DMS 273 treated with DMSO at 0.1 percent for 48 hours (cell line): ENCODE results near the gene DNAI2.

Experiments
- DNase-seq: peaks from one replicate; lab custom pipeline; 2025; lab: John Stamatoyannopoulos, UW

DNAI2 gene

DNA sequence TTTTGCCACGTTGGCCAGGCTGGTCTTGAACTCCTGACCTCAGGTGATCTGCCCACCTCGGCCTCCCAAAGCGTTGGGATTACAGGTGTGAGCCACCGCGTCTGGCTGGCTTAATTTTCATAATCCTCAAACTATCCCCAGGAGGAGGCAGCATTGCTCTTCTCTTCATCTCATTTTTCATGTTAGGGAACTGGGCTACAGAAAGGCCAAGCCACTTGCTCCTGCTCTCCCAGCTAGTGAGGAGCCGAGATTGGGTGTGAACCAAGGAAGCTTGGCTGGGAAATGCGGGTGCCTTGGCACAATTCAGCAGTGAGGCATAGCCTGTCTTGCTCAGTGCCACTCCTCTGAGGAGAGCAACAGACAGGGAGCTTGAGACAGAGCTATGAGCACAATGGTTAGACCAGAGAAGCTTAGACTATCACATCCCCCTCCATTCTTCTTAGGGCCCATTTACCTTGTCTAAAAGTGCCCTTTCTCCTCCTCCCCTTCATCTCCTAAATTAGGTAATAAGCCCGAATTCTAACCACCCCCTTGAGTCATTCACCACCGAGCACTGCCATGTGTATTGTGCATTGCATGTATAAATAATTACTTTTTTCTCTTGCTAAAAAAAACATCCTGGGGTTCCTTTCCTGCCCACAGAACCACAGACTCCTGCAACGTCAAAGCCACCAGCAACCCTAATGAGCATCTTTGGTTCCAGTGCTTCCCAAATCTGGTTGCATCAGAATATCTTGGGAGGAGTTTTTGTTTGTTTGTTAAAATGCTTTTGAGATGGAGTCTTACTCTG, 32.0 kb downstream of the DNAI2 start:
- DNase-seq: no peak

GRCh38 chr17:74307984-74308773, 34.1 kb downstream of the DNAI2 start:
- DNase-seq: no peak

GRCh38 chr17:74309902-74310301, 35.9 kb downstream of the DNAI2 start:
- no peak for DNase-seq

- DNase-seq: no peak
These were observed 40.8 kb downstream of the DNAI2 start for GRCh38 chr17:74314877-74315276.

DNA sequence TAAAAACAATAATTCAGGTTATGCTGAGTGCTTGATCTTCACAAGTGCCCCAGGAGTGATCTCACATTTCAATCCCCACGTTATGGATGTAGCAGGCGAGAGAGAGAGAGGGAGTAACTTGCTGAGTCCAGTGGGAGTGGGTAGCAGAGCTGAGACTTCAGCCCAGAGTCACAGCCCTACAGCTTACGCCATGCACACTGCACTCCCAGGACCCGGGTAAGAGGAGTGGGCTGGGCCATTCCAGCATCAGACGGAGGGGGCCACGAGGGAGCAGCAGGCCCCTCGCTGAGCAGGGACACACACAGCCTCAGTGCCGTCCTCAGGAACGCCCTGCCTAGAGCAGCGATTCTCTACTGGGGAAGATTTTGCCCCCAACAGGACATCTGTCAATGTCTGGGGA, 42.2 kb downstream of the DNAI2 start:
- DNase-seq: no peak

- DNase-seq: no peak
These were observed 43.0 kb downstream of the DNAI2 start for GRCh38 chr17:74317071-74317470.

DNA sequence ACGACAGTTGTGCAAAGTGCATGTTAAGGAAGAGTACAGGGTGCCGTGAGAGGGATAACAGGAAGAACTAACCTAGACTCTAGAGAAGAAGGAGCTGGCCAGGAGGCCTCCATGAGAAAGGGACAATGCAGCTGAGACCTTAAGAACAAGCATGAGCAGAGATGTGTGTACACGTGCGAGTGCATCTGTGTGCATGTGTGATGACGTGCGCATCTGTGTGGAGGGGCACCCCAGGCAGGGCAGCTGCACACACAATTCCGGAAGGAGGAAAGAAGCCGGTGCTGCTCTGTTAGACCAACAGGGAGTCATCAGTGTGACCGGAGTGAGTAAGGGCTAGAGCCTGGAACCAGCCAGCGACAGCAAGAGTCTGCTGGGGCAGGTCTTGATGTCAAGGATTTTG, 44.4 kb downstream of the DNAI2 start:
- DNase-seq: no peak

DNA sequence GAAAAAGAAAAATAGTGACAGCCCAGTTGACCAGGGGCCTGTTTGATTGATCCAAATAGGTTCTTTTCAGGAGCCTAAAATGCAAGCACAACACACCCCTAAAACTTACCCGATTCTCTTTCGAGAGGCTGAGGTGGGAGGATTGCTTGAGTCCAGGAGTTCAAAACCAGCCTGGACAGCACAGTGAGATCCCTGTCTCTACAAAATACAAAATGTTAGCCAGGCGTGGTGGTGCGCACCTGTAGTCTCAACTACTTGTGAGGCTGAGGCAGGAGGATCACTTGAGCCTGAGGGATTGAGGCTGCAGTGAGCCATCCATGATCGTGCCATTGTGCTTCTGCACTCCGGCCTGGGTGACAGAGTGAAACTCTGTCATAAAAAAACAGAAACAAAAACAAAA, 50.5 kb downstream of the DNAI2 start:
- DNase-seq: no peak

DNA sequence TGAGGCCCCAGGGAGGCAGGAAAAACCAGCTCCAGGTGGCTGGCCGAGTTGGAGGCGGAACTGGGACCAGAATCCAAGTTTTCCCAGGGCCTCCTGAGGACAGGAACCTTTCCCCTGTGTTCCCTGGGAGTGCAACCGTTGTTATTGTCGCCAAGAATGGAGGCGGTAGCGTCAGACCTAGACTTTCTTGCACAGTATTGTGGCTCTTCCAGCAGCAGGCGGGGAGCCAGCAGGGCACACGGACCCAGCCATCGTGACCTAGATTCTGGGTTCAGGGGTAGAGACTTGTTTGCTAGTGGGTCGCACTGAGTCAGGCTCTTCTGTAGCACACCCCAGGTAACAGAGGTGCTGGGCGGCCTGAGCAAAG, 51.3 kb downstream of the DNAI2 start:
- no peak for DNase-seq

DNA sequence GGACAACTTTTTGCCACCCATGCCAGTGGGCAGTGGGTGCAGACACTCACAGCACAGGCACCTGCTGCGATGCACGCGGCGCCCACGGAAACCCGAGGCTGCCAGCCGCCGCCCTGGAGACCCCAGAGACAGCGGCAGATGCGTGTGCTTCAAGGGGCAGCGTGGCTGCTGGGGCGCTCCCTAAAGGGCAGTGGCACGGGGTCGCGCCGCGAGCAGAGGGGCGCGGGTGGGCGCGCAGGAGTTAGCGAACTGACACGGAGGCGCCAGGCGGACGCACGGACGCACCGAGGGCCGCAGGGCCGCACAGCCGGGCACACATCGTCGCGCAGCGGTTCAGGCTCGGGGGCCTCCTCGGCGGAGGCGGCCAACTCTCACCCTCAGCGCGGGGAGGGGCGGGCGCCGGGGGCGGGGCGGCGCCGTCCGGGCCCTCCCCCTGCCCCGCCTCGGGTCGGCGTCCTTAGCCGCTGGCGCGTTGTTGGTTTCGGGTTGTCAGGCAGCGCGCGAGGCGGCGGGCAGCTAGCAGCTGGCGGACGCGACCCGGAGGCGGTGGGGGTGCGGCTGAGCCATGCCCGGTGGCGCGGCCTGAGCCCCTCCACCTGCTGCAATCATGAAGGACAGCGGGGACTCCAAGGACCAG, 51.8 kb downstream of the DNAI2 start, which contains the start of gene KIF19:
KIF19 (plus strand) TSS at position 484 of the 637 bp plus-strand sequence; CDS start at position 608, 124 bp downstream.
- DNase-seq: peak; percentile 39

DNA sequence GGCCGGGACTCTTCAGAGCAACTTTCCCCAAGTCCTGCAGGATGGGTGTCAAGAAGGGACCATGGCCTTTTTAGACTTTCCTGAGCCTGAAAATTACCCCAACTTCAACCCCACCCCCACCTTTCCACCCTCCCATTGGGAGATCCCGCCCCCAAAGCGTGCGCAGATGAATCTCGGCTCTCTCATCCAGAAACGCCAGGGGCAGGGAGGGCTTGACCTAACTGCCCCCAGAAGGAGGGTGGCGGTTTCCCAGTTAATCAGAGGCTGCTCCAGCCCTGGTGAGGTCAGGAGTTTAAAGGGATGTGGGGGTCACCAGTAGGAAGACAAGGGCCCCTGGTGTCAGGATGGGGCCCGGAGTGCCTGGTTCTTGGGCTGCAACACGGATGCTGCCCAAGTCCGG, 52.5 kb downstream of the DNAI2 start:
- no peak for DNase-seq

GRCh38 chr17:74328487-74328886, 54.5 kb downstream of the DNAI2 start:
- no peak for DNase-seq

DNA sequence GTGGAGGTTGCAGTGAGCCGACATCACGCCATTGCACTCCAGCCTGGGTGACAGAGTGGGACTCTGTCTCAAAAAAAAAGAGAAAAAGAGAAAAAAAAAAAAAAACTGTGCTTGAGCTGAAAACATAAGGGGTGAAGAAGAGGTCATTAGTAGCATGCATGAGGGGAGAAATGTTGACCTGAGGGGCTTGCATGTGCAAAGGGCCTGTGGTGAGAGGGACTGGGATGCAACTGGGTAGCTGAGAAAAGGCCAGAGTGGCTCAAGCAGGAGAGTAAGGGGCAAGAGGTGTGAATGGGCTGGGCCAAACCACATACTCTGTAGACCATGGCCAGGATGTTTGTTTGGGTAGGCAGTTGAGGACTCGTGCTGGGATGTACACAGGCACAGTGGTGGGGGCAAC, 55.3 kb downstream of the DNAI2 start:
- no peak for DNase-seq

DNA sequence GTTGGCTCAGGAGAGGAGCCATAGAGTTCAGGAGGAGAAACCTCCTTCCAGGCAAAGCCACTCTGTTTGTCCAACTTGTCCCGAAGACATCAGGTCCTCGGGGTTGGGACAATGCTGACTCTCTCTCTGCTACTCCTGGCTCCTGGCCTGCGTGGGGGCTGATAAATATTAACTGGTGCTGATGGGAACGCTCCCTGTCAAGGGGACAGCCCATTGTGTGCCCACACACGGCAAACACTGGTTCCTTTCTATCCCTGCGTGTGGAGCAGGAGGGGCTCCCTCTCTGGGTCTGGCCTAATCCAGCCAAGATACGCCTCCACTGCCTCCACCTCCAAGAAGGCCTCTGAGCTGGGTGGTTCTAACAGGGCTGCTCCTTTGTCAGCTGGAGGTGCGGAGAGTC, 56.4 kb downstream of the DNAI2 start:
- no peak for DNase-seq

DNA sequence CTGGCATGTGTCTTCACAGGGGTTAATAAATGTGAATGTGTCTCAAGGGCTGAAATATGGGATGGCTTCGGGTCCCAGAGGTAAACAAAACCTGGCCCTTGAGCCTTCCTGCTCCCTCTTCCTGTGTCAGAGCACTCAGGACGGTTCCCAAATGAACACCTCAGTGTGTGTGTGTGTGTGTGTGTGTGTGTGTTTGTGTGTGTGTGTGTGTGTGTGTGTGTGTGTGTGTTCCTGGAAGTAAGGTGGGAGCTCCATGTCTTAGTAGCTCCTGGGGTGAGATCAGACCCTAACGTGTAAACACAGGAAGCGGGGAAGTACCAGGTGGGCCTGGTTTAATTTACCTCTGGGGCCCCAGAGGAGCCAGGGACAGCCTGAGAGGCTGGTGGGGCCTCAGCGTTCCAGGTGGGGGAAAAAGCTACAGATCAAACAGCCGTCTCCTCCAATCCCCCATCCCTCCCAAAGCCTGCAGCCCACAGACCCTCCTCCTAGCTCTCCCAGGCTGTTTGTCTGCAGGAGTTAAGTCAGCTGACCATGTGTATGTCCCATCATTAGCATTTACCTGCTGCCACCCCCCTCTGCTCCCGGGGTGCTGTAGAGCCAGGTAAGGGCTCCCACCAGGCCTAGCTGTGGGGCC, 58.1 kb downstream of the DNAI2 start:
- DNase-seq: no peak

DNA sequence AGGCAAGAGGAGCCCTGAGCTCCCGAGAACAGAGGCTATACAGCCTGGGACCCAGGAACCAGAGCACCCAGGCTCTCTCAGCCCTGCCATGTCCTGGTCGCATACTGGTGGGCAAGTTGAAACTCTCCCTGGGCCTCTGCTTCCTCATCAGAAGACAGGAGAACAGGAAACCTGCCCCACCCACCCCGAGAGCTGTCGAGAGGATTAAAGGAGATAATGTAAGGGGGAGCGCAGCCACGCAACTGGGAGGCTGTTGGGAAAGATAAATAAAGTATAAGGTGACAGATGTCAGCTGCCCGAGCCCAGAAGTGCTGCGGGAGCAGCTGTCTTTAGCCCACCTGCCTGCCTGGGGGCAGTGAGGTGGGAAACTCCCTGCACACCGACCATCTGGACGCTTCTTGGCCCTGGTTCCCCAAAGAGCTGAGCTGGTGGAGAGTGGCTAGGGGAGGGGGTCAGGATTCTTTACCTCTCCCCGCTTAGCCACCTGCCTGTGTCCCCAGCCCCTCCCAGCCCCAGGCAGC, 58.8 kb downstream of the DNAI2 start:
- peak; percentile 97 for DNase-seq

GRCh38 chr17:74334393-74335039, 60.5 kb downstream of the DNAI2 start:
- no peak for DNase-seq

GRCh38 chr17:74335529-74336062, 61.6 kb downstream of the DNAI2 start:
- DNase-seq: no peak

DNA sequence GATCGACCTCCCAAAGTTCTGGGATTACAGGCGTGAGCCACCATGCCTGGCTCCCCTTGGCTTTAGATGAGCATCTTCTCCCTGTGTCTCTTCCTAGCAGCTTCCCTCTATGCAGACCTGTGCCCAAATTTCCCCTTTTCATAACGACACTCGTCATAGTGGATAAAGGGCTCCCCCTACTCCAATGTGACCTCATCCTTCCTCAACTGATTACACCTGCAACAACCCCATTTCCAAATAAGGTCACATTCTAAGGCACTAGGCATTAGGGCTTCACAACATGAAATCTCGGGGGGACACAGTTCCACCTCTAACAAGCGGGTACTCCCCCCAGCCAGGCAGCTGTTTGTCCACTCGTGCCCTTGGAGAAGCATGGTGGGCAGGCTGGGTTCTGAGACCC, 62.3 kb downstream of the DNAI2 start:
- no peak for DNase-seq

DNA sequence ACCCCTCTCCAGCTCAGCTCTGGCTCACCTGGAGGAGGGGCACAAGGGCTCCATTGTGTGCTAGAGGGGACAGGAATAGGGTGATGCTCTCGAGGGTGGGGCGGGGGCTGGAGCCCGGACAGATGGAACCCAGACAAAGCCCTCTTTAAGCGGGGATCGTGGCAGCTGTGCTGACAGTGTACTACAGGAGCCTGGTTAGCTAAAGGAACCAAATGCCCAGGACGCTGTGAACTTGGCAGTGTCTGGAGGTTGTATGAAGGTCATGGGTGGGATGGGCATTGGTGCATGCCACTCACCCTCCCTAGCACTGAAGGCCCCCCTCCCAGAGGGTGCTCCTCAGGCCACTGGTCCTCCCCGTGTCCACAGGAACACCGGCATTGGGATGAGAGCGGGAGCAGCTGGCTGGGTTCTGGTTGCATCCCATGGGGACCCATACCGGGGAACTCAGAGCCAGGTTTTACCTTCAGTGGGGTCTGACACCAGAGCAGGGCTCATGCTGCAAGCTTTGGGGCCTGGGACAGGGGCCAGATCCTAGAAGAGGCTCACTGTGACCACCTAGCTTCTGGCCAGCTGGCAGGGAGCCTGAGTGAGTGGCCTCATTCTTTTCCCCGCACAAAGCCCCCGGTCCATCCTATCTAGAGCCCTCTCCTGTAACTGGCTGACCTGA, 63.9 kb downstream of the DNAI2 start:
- peak; percentile 71 for DNase-seq
